ENCODE results near the gene MARK3.

The MARK3 gene

GRCh38 chr14:103448097-103448496, 62.9 kb downstream of the MARK3 start:
- H3K4me3 Mint-ChIP-seq = no peak overlapping the region
- H3K27me3 Mint-ChIP-seq = no peaks in the 10 kb centered on the region
- peaks cover 37% of the 10 kb centered on the region for H3K36me3 Mint-ChIP-seq (ENCODE audit: low read depth)
- H3K4me1 Mint-ChIP-seq (ENCODE audit: low read depth) = peaks cover 35% of the 10 kb centered on the region
- intact Hi-C loops (cut with micrococcal nuclease) = no loop called here
- H3K9me3 Mint-ChIP-seq = no peaks in the 10 kb centered on the region
- peak overlapping the region; percentile 35 for H3K27ac Mint-ChIP-seq

- intact Hi-C loops (cut with micrococcal nuclease) = no loop called here
- peaks cover 22% of the 10 kb centered on the region for H3K4me1 Mint-ChIP-seq (ENCODE audit: low read depth)
- peaks cover 46% of the 10 kb centered on the region for H3K36me3 Mint-ChIP-seq (ENCODE audit: low read depth)
- H3K9me3 Mint-ChIP-seq = no peaks in the 10 kb centered on the region
- H3K27ac Mint-ChIP-seq = no peak overlapping the region
- no peak overlapping the region for H3K4me3 Mint-ChIP-seq
- H3K27me3 Mint-ChIP-seq = no peaks in the 10 kb centered on the region
These were observed 64.5 kb downstream of the MARK3 start for GRCh38 chr14:103449634-103450161.

- intact Hi-C loops (cut with micrococcal nuclease) = no loop called here
- Mint-ChIP-seq H3K27me3 (no peaks in the 10 kb centered on the region), H3K36me3 (ENCODE audit: low read depth) (peaks cover 48% of the 10 kb centered on the region), H3K4me1 (ENCODE audit: low read depth) (peaks cover 18% of the 10 kb centered on the region), H3K9me3 (no peaks in the 10 kb centered on the region), H3K27ac (no peak overlapping the region), H3K4me3 (no peak overlapping the region)
These were observed 65.2 kb downstream of the MARK3 start for GRCh38 chr14:103450416-103450815.

GRCh38 chr14:103451401-103451800, 66.2 kb downstream of the MARK3 start:
- H3K36me3 Mint-ChIP-seq (ENCODE audit: low read depth) = peaks cover 50% of the 10 kb centered on the region
- no peaks in the 10 kb centered on the region for H3K9me3 Mint-ChIP-seq
- H3K27ac Mint-ChIP-seq = no peak overlapping the region
- intact Hi-C loops (cut with micrococcal nuclease) = no loop called here
- peaks cover 13% of the 10 kb centered on the region for H3K4me1 Mint-ChIP-seq (ENCODE audit: low read depth)
- H3K4me3 Mint-ChIP-seq = no peak overlapping the region
- no peaks in the 10 kb centered on the region for H3K27me3 Mint-ChIP-seq

GRCh38 chr14:103453791-103454190, 68.6 kb downstream of the MARK3 start:
- H3K4me1 Mint-ChIP-seq (ENCODE audit: low read depth) = peaks cover 6% of the 10 kb centered on the region
- H3K27ac Mint-ChIP-seq = no peak overlapping the region
- peaks cover 60% of the 10 kb centered on the region for H3K36me3 Mint-ChIP-seq (ENCODE audit: low read depth)
- no peaks in the 10 kb centered on the region for H3K27me3 Mint-ChIP-seq
- no peak overlapping the region for H3K4me3 Mint-ChIP-seq
- H3K9me3 Mint-ChIP-seq = no peaks in the 10 kb centered on the region
- intact Hi-C loops (cut with micrococcal nuclease) = no loop called here

- H3K27ac Mint-ChIP-seq = peak overlapping the region; percentile 3
- no peak overlapping the region for H3K4me3 Mint-ChIP-seq
- H3K27me3 Mint-ChIP-seq = no peaks in the 10 kb centered on the region
- no peaks in the 10 kb centered on the region for H3K9me3 Mint-ChIP-seq
- H3K36me3 Mint-ChIP-seq (ENCODE audit: low read depth) = peaks cover 72% of the 10 kb centered on the region
- H3K4me1 Mint-ChIP-seq (ENCODE audit: low read depth) = peaks cover 6% of the 10 kb centered on the region
- intact Hi-C loops (cut with micrococcal nuclease) = no loop called here
These were observed 71.1 kb downstream of the MARK3 start for GRCh38 chr14:103456167-103456835.

- Mint-ChIP-seq H3K27ac (no peak overlapping the region), H3K4me1 (ENCODE audit: low read depth) (peaks cover 18% of the 10 kb centered on the region), H3K9me3 (no peaks in the 10 kb centered on the region), H3K4me3 (no peak overlapping the region), H3K27me3 (no peaks in the 10 kb centered on the region), H3K36me3 (ENCODE audit: low read depth) (peaks cover 78% of the 10 kb centered on the region)
- intact Hi-C loops (cut with micrococcal nuclease) = no loop called here
These were observed 75.2 kb downstream of the MARK3 start for GRCh38 chr14:103460415-103460814.

- Mint-ChIP-seq H3K36me3 (ENCODE audit: low read depth) (peaks cover 82% of the 10 kb centered on the region), H3K4me1 (ENCODE audit: low read depth) (peaks cover 12% of the 10 kb centered on the region), H3K27me3 (no peaks in the 10 kb centered on the region), H3K9me3 (no peaks in the 10 kb centered on the region), H3K27ac (peak overlapping the region; percentile 3), H3K4me3 (no peak overlapping the region)
- intact Hi-C loops (cut with micrococcal nuclease) = no loop called here
These were observed 77.9 kb downstream of the MARK3 start for GRCh38 chr14:103463149-103463548.

GRCh38 chr14:103463851-103464250, 78.6 kb downstream of the MARK3 start:
- Mint-ChIP-seq H3K9me3 (no peaks in the 10 kb centered on the region), H3K4me1 (ENCODE audit: low read depth) (peaks cover 12% of the 10 kb centered on the region), H3K27ac (peak overlapping the region; percentile 3), H3K36me3 (ENCODE audit: low read depth) (peaks cover 87% of the 10 kb centered on the region), H3K4me3 (no peak overlapping the region), H3K27me3 (no peaks in the 10 kb centered on the region)
- intact Hi-C loops (cut with micrococcal nuclease) = no loop called here

- Mint-ChIP-seq H3K27me3 (no peaks in the 10 kb centered on the region), H3K27ac (no peak overlapping the region), H3K9me3 (no peaks in the 10 kb centered on the region), H3K4me1 (ENCODE audit: low read depth) (no peaks in the 10 kb centered on the region), H3K4me3 (no peak overlapping the region), H3K36me3 (ENCODE audit: low read depth) (peaks cover 100% of the 10 kb centered on the region)
- intact Hi-C loops (cut with micrococcal nuclease) = no loop called here
These were observed 87.7 kb downstream of the MARK3 start for GRCh38 chr14:103472939-103473338.

- no peak overlapping the region for H3K27ac Mint-ChIP-seq
- H3K4me1 Mint-ChIP-seq (ENCODE audit: low read depth) = peaks cover 1% of the 10 kb centered on the region
- intact Hi-C loops (cut with micrococcal nuclease) = no loop called here
- H3K4me3 Mint-ChIP-seq = no peak overlapping the region
- no peaks in the 10 kb centered on the region for H3K27me3 Mint-ChIP-seq
- H3K9me3 Mint-ChIP-seq = no peaks in the 10 kb centered on the region
- peaks cover 100% of the 10 kb centered on the region for H3K36me3 Mint-ChIP-seq (ENCODE audit: low read depth)
These were observed 89.7 kb downstream of the MARK3 start for GRCh38 chr14:103474893-103475292.

GRCh38 chr14:103476065-103476464, 90.8 kb downstream of the MARK3 start:
- Mint-ChIP-seq H3K9me3 (no peaks in the 10 kb centered on the region), H3K27ac (no peak overlapping the region), H3K27me3 (no peaks in the 10 kb centered on the region), H3K4me1 (ENCODE audit: low read depth) (peaks cover 13% of the 10 kb centered on the region), H3K4me3 (no peak overlapping the region), H3K36me3 (ENCODE audit: low read depth) (peaks cover 99% of the 10 kb centered on the region)
- intact Hi-C loops (cut with micrococcal nuclease) = no loop called here

- Mint-ChIP-seq H3K27me3 (no peaks in the 10 kb centered on the region), H3K27ac (no peak overlapping the region), H3K36me3 (ENCODE audit: low read depth) (peaks cover 99% of the 10 kb centered on the region), H3K4me3 (no peak overlapping the region), H3K4me1 (ENCODE audit: low read depth) (peaks cover 18% of the 10 kb centered on the region), H3K9me3 (no peaks in the 10 kb centered on the region)
- intact Hi-C loops (cut with micrococcal nuclease) = no loop called here
These were observed 91.4 kb downstream of the MARK3 start for GRCh38 chr14:103476631-103477030.

GRCh38 chr14:103480595-103480994, 95.4 kb downstream of the MARK3 start:
- intact Hi-C loops (cut with micrococcal nuclease) = no loop called here
- Mint-ChIP-seq H3K4me3 (peak overlapping the region; percentile 41), H3K27ac (peak overlapping the region; percentile 86), H3K27me3 (no peaks in the 10 kb centered on the region), H3K4me1 (ENCODE audit: low read depth) (peaks cover 18% of the 10 kb centered on the region), H3K9me3 (no peaks in the 10 kb centered on the region), H3K36me3 (ENCODE audit: low read depth) (peaks cover 90% of the 10 kb centered on the region)

- intact Hi-C loops (cut with micrococcal nuclease) = no loop called here
- Mint-ChIP-seq H3K27me3 (no peaks in the 10 kb centered on the region), H3K27ac (no peak overlapping the region), H3K36me3 (ENCODE audit: low read depth) (peaks cover 82% of the 10 kb centered on the region), H3K4me3 (no peak overlapping the region), H3K9me3 (no peaks in the 10 kb centered on the region), H3K4me1 (ENCODE audit: low read depth) (peaks cover 18% of the 10 kb centered on the region)
These were observed 98.4 kb downstream of the MARK3 start for GRCh38 chr14:103483600-103483999.
